OCI-LY3 (cell line): ENCODE measurements around the gene DGAT2L6.

Experiments used
- H2AFZ ChIP-seq: fragments of 200-600, 300-600 bp; shearing (Covaris generic); 2 replicates; pipeline ENCODE4 v1.6.0; 2014; ENCODE audit warnings: antibody characterized with exemption, low read depth, low read length
- H3K27ac ChIP-seq: fragments of 200-600, 300-600 bp; sonication (generic); 2 replicates; pipeline ENCODE4 v1.5.1; 2014; ENCODE audit warnings: mild to moderate bottlenecking, low read length, moderate library complexity, mixed read lengths
- H3K27me3 ChIP-seq: fragments of 200-600, 300-600 bp; sonication (generic); 2 replicates; pipeline ENCODE4 v1.6.1; 2014; ENCODE audit warnings: low read depth, low read length, mixed read lengths
- H3K36me3 ChIP-seq: fragments of 200-600, 300-600 bp; sonication (generic); replicated peaks from 2 replicates; pipeline ENCODE3; 2014; ENCODE audit warnings: low read depth, low read length, mixed read lengths
- H3K4me1 ChIP-seq: fragments of 300-600, 200-600 bp; sonication (generic); 2 replicates; pipeline ENCODE4 v1.6.1; 2014; ENCODE audit warnings: low read length, mixed read lengths
- H3K4me2 ChIP-seq: fragments of 200-600, 300-600 bp; sonication (generic); 2 replicates; pipeline ENCODE4 v1.6.1; 2014; ENCODE audit warnings: low read length, mixed read lengths
- H3K4me3 ChIP-seq: fragments of 300-600, 200-600 bp; sonication (generic); 2 replicates; pipeline ENCODE4 v1.5.1; 2014; ENCODE audit warnings: antibody characterized with exemption, mild to moderate bottlenecking, low read length, moderate library complexity
- H3K79me2 ChIP-seq: fragments of 300-600, 200-600 bp; shearing (Covaris generic); 2 replicates; pipeline ENCODE4 v1.6.1; 2014; ENCODE audit warnings: mild to moderate bottlenecking, low read length, mixed read lengths
- H3K9ac ChIP-seq: fragments of 300-600, 200-600 bp; shearing (Covaris generic); 2 replicates; pipeline ENCODE4 v1.6.0; 2014; ENCODE audit warnings: mild to moderate bottlenecking, low read length, moderate library complexity
- H3K9me3 ChIP-seq: fragments of 200-600, 300-600 bp; shearing (Covaris generic); 2 replicates; pipeline ENCODE4 v1.6.1; 2014; ENCODE audit warnings: low read length, mixed read lengths; ENCODE audit not compliant: insufficient read depth
- H4K20me1 ChIP-seq: fragments of 200-600, 300-600 bp; sonication (generic); 2 replicates; pipeline ENCODE4 v1.6.1; 2016; ENCODE audit warnings: low read length, mixed read lengths; ENCODE audit not compliant: insufficient read depth
- EZH2phosphoT487 ChIP-seq: fragments of 200-600 bp; shearing (Covaris generic); IDR thresholded peaks from 2 replicates; pipeline ENCODE4 v1.6.1; 2018; ENCODE audit warnings: antibody characterized with exemption, mixed run types, low read depth
- TF ChIP-seq, protein P1 (sequence below): fragments of 200-600, 300-600 bp; sonication (generic); IDR thresholded peaks from 2 replicates; pipeline ENCODE4 v1.5.1; 2014; ENCODE audit warnings: antibody characterized with exemption, low read length, low read depth

The DGAT2L6 gene

DNA sequence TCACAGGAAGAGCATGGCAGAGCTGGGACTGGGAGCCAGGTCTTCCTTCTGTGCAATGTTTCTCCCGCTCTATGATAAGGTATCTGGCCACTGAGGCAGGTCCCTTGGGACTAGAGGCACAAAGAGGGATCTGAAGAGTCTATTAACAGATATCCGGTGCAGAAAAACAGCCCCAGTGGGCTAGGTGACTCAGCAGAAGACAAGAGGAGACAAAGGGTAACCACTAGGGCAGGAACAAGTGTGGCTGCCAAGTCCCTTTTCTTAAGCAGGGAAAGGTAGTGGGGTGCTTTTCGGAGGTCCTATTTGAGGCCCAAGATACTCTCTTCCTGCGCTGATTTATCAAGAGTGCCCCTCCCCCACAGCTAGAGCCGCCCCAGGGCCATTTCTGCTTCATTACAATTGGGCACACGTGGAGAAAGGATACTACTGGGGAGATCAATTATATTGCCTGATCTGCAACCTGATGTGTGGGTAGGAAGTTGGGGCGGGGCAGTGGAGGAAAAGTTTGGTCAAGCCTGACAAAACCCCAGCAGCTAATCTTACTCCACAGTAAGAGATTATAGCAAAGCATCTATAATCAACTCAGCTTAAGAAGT, at the start of gene DGAT2L6:
DGAT2L6 (plus strand) TSS at position 546 of the 596 bp plus-strand sequence. CDS start 100 bp downstream, outside the sequence.
- Histone ChIP-seq H2AFZ (no peak within 1 kb of the TSS), H3K9ac (no peak within 1 kb of the TSS), H3K36me3 (no peaks in the 10 kb centered on the region), H3K27ac (no peak within 1 kb of the TSS), H3K4me3 (no peak within 1 kb of the TSS), H3K4me1 (peaks cover 10% of the 10 kb centered on the region; the same call in 1 of the 2 replicates), H3K79me2 (no peaks in the 10 kb centered on the region), H3K9me3 (no peaks in the 10 kb centered on the region), H3K27me3 (no peaks in the 10 kb centered on the region), H3K4me2 (no peak within 1 kb of the TSS), H4K20me1 (no peaks in the 10 kb centered on the region)
- TF ChIP-seq EZH2phosphoT487, result no peak
- TF ChIP-seq, protein P1, sequence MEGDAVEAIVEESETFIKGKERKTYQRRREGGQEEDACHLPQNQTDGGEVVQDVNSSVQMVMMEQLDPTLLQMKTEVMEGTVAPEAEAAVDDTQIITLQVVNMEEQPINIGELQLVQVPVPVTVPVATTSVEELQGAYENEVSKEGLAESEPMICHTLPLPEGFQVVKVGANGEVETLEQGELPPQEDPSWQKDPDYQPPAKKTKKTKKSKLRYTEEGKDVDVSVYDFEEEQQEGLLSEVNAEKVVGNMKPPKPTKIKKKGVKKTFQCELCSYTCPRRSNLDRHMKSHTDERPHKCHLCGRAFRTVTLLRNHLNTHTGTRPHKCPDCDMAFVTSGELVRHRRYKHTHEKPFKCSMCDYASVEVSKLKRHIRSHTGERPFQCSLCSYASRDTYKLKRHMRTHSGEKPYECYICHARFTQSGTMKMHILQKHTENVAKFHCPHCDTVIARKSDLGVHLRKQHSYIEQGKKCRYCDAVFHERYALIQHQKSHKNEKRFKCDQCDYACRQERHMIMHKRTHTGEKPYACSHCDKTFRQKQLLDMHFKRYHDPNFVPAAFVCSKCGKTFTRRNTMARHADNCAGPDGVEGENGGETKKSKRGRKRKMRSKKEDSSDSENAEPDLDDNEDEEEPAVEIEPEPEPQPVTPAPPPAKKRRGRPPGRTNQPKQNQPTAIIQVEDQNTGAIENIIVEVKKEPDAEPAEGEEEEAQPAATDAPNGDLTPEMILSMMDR, result no peak

DNA sequence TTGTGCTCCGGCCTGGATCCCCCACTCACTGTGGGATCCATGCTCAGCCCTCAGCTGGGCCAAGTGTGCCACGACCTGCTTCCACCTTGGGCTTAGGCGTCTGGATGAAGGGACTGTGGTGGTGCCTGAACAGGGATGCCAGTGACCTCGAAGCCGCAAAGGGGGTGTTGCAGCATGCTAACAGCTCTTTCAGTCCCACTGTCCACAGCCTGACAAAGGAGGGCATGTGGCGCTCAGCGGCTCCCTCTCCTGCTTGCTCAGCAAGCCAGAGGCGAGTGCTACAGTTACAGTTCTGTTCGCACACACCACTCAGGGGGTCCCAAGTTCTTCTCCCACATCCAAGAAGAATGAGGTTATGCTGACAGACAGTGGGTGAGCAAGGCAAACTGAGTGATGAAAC, 49.2 kb upstream of the DGAT2L6 start:
- H3K9me3 ChIP-seq, result no peaks in the 10 kb centered on the region
- H2AFZ ChIP-seq, result no peak overlapping the region
- H3K4me1 ChIP-seq, result no peaks in the 10 kb centered on the region
- TF ChIP-seq, protein P1, result no peak
- no peak for TF ChIP-seq EZH2phosphoT487
- no peak overlapping the region for H3K27ac ChIP-seq
- H3K79me2 ChIP-seq, result no peaks in the 10 kb centered on the region
- H3K9ac ChIP-seq, result no peak overlapping the region
- H3K27me3 ChIP-seq, result no peaks in the 10 kb centered on the region
- H3K4me3 ChIP-seq, result no peak overlapping the region
- no peaks in the 10 kb centered on the region for H4K20me1 ChIP-seq
- H3K4me2 ChIP-seq, result no peak overlapping the region
- H3K36me3 ChIP-seq, result no peaks in the 10 kb centered on the region

DNA sequence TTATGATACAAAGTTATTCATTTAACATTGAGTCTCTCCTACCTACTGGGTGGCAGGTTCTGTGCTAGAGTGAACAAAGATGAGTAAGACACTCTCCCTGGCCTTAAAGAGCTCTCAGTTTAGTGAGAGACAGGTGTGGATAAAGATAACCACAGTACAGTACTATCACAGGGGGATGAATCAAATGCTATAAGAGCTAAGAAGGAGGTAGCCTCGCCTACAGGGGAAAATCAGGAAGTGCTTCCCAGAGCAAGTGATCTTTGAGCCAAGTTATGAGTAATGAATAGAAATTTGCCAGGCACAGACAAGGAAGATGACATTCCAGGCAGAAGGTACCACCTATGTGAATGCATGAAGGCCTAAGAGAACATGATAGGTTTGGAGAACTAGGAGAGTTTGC, 47.5 kb upstream of the DGAT2L6 start:
- Histone ChIP-seq H3K9me3 (no peaks in the 10 kb centered on the region), H3K4me1 (peaks cover 4% of the 10 kb centered on the region), H3K4me2 (no peak overlapping the region), H4K20me1 (no peaks in the 10 kb centered on the region), H3K9ac (no peak overlapping the region), H3K36me3 (no peaks in the 10 kb centered on the region), H3K27ac (no peak overlapping the region), H2AFZ (no peak overlapping the region), H3K79me2 (peaks cover 11% of the 10 kb centered on the region), H3K27me3 (no peaks in the 10 kb centered on the region), H3K4me3 (no peak overlapping the region)
- TF ChIP-seq, protein P1, result no peak
- no peak for TF ChIP-seq EZH2phosphoT487

DNA sequence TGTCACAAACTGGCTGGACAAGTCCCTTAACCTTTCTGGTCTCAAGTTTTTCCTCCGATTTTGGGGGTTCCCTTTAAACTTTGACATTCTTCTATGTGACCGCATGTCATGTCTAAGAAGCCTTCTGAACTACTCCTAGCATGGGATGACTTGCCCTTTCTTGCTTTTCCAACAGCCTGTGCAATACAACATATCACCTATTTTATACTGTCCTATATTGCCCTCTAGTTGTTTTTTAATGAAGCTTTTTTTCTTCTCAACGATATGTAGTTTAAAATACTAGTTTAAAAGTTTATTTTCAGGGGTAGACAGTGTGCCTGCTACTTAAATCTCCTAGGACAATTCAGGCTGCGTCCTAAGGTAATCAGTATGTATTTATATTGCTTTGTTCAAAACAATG, 45.1 kb upstream of the DGAT2L6 start:
- H3K4me3 ChIP-seq, result peak overlapping the region; percentile 97
- no peaks in the 10 kb centered on the region for H3K27me3 ChIP-seq
- peaks cover 9% of the 10 kb centered on the region for H3K4me1 ChIP-seq
- H3K9ac ChIP-seq, result peak overlapping the region; percentile 95
- no peak overlapping the region for H3K27ac ChIP-seq
- H3K79me2 ChIP-seq, result peaks cover 28% of the 10 kb centered on the region
- peak overlapping the region; percentile 74 for H3K4me2 ChIP-seq
- peak overlapping the region; percentile 83; the same call in 1 of the 2 replicates for H2AFZ ChIP-seq
- H3K9me3 ChIP-seq, result no peaks in the 10 kb centered on the region
- H3K36me3 ChIP-seq, result peaks cover 5% of the 10 kb centered on the region
- TF ChIP-seq EZH2phosphoT487, result no peak
- TF ChIP-seq, protein P1, result peak; percentile 28; the same call in 1 of the 2 replicates
- no peaks in the 10 kb centered on the region for H4K20me1 ChIP-seq
